Activated T-cell treated with anti-CD3 and anti-CD28 coated beads for 24 hours (primary cell): Measurements from ENCODE around the gene GPR75.
"Not testable (repeated sequence)": the region's sequence is repeated elsewhere in the genome, so short reads cannot be mapped to it uniquely, and the experiment has no call there.

Experiments used
- DNase-seq: peaks from one replicate; pipeline ENCODE4 v3.0.0-alpha.2; 2020; ENCODE audit warnings: low read depth

GPR75 gene

DNA sequence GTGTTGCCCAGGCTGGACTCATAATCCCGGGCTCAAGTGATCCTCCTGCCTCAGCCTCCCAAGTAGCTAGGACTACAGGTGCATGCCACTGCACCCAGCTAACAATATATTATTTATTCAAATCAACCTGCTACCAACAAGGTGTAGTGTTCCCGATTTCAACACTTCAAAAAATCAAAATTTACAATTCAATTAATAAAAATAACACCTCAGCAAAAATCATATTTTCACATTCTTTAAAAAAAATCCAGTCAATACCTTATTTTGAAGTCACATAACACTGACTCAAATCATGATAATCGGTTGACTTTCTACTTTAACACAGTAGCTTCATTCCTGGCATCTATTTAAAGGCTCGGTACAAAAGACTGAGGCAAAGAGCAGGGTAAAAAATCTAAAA lies 7.2 kb downstream of the GPR75 start:
- no peak for DNase-seq

- DNase-seq: not testable (repeated sequence)
Observed at GRCh38 chr2:53851052-53851757, 8.6 kb downstream of the GPR75 start.

GRCh38 chr2:53848062-53848461 lies 11.7 kb downstream of the GPR75 start:
- no peak for DNase-seq

DNA sequence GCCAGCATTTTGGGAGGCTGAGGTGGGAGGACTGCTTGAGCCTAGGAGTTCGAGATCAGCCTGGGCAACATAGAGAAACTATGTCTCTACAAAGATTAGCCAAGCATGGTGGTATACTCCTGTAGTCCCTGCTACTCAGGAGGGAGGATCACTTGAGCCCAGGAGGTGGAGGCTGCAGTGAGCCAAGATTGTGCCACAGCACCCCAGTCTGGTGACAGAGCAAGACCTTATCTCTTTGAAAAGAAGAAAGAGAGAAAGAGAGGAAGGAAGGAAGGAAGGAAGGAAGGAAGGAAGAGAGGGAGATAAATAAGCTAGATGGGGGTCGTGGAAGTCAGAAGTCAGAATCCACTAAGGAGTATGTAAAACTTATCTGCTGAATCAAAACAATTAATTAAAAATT lies 16.2 kb downstream of the GPR75 start:
- no peak for DNase-seq

- no peak for DNase-seq
Observed at GRCh38 chr2:53842891-53843290, 16.9 kb downstream of the GPR75 start.

GRCh38 chr2:53841651-53842050 lies 18.1 kb downstream of the GPR75 start:
- DNase-seq: not testable (repeated sequence)

GRCh38 chr2:53840580-53840979 lies 19.2 kb downstream of the GPR75 start:
- DNase-seq: no peak

DNA sequence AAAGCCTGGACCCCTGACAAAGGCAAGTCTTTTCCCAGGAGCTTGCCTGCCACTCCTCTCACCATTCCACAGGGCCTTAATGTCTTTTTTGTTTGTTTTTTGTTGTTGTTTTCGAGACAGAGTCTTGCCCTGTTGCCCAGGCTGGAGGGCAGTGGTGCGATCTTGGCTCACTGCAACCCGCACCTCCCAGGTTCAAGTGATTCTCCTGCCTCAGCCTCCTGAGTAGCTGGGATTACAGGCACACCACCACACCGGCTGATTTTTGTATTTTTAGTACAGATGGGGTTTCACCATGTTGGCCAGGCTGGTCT lies 29.8 kb downstream of the GPR75 start:
- not testable (repeated sequence) for DNase-seq

DNA sequence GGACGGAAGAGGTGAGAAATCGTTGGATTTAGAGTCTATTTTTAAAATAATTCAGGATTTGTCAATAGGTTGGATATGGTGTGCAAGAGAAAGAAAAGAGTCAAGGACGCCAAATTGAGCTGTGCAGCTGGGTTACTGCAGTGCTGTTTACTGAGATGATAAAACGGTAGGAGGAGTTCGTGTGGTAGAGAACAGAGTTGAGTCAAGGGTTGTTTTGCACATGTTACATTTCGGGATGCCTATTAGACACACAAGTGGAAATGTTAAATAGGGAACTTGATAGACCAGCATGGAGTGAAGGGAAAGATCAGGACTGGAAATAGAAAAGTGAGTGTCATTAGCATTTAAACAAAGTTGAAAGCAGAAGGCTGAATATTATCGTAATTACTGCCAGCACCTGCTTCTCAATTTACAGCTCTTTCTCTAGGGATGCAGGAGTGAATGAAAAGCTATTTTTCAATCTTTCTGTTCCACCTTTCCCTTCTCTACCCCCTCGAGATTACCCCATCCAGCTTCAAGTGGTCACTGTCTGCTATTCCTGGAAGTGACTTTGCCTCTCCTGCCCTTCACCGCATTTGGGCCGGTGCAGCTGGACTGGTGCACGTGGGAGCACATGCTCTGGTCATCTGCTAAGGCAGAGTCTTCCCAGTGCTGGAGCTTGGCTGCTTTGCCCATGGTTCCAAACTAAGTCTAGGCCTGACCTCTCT lies 30.3 kb downstream of the GPR75 start:
- no peak for DNase-seq

- DNase-seq: no peak
Observed at GRCh38 chr2:53828331-53828730, 31.4 kb downstream of the GPR75 start.

- DNase-seq: no peak
Observed at GRCh38 chr2:53827398-53828175, 32.2 kb downstream of the GPR75 start.

DNA sequence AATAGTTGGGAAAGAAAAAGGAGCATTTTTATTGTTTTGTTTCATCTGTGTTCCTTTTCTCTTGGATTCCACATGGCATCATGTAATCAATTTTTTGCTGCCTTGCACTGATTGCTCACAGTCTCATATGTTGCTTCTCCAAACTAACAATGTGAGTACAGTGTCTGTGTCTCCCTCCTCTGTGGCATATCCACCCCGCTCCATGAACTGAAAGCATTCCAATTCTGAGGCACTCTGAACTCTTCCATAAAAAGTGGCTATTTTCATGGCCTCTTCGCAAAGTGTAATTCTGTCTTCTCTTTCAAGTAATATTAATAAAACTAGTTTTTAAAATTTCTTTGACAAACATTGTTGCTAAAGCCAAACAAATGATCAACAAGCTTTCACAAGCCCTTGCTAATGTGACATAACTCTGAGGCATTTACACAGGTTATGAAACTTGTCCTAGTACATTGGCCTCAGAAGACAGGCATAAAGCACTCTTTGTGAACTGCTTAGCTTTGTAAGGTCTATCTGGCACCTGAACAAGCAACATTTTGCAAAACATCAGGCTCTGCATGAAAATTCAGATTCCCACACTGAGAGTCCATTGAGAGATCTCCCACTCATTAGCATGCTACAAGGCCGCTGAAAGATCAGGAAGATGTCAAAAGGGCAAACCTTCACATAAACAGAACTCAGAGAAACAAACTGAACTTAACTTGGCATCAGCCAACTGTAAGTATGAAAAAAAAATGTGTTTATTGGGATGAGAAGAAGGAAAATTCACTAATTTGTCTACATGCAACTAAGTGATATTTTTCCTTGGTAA lies 33.0 kb downstream of the GPR75 start:
- no peak for DNase-seq

DNA sequence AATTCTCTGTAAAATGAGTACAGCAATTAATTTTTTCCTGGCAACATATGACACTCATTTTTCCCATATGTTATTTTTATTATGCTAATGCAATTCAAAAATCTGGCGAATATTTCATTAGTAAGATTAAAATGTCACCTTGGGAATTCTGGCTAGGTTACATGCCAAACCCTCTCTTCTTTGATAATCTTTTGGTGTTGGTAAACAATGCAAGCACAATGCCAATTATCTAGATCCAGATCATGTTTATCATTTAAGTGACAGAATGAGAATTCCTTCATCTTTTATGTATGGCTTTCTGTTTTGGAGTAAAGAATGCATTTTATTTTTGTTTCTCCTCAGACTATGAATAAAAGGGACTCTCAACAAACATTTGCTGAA lies 33.7 kb downstream of the GPR75 start:
- DNase-seq: no peak

GRCh38 chr2:53823639-53824038 lies 36.1 kb downstream of the GPR75 start:
- DNase-seq: peak; percentile 3

DNA sequence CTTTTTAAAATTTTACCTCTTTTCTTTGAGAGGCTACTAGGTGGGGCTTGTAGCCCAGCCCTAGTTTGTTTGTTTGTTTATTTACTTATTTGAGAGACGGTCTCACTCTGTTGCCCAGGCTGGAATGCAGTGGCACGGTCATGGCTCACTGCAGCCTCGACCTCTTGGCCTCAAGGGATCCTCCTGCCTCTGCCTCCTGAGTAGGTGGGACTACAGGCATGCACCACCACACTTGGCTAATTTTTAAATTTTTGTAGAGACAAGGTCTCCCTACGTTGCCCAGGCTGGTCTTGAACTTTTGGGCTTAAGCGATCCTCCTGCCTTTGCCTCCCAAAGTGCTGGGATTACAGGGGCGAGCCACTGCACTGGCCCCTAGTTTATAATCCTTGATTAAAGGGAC lies 38.0 kb downstream of the GPR75 start:
- DNase-seq: no peak

GRCh38 chr2:53820711-53821110 lies 39.1 kb downstream of the GPR75 start:
- no peak for DNase-seq

DNA sequence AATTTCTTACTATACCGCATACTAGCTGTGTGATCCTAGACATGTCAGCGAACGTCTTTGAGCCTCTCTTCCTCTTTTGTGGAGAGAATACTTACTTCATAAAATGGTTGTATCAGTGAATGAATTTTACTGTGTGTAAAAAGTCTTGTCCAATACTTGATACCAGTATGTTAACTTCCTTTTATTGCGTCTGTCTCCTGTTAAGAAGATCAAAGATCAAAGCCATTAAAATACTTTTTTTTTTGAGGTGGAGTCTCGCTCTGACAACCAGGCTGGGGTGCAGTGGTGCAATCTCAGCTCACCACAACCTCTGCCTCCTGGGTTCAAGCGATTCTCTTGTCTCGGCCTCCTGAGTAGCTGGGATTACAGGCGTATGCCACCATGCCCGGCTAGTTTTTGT lies 39.7 kb downstream of the GPR75 start:
- no peak for DNase-seq

- no peak for DNase-seq
Observed at GRCh38 chr2:53819634-53820033, 40.1 kb downstream of the GPR75 start.

DNA sequence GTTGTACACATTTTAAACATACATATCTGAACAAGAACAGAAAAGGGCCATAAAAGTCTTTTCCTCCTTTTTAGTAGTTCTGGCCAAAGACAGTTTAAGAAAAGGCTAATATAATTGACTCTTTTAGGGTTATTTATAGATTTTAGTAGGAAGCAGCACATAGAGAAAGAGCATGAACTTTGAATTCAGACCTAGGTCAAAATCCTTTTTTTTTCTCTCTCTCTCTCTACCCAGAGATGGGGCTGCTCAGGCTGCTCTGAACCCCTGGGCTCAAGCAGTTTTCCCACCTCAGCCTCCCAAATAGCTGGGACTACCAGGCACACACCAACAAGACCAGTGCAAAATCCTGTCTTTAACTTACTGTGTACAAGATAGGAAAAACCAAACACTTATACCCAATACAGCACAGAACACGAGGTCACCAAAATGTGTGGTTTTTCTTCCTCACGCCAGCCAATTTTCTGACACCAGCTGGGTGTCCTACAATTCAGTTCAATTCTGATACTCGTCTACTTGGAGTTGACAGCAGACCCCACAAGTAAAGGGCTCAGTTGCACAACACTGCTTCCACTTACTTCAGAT lies 40.8 kb downstream of the GPR75 start:
- DNase-seq: no peak

- no peak for DNase-seq
Observed at GRCh38 chr2:53813151-53813550, 46.6 kb downstream of the GPR75 start.

GRCh38 chr2:53811601-53812000 lies 48.2 kb downstream of the GPR75 start:
- DNase-seq: no peak
